ENCODE measurements around the gene PDE7B.

- TF ChIP-seq CTCF (conservative IDR thresholded peaks at IDR 0.05; ENCODE audit: low read length) (no peak), EZH2phosphoT487 (IDR thresholded peaks at IDR 0.05; ENCODE audit: borderline replicate concordance, low read depth, low read length) (no peak)
Measured at GRCh38 chr6:135831016-135831415, 20.5 kb upstream of the PDE7B start.

Data from OCI-LY7 (cell line).